Middle frontal gyrus (tissue), 1 donor: ENCODE results near the gene SLC4A3.
A peak's percentile ranks its signal among the peaks of the same experiment; 100 is the strongest.

Experiments
- DNase-seq: peaks from one replicate; pipeline ENCODE4 v3.0.0-alpha.2; 2015; ENCODE audit warnings: low spot score; ENCODE audit errors: extremely low spot score

The SLC4A3 gene

GRCh38 chr2:219632760-219633105 is 5.3 kb downstream of the SLC4A3 start:
- no peak for DNase-seq

GRCh38 chr2:219633276-219634065 is 6.0 kb downstream of the SLC4A3 start:
- DNase-seq: no peak

- no peak for DNase-seq
Observed at GRCh38 chr2:219634171-219634940, 6.9 kb downstream of the SLC4A3 start.

GRCh38 chr2:219634951-219635751 is 7.7 kb downstream of the SLC4A3 start:
- no peak for DNase-seq

GRCh38 chr2:219636144-219636915 is 8.9 kb downstream of the SLC4A3 start:
- no peak for DNase-seq

- DNase-seq: no peak
Observed at GRCh38 chr2:219636941-219637841, 9.8 kb downstream of the SLC4A3 start.

- no peak for DNase-seq
Observed at GRCh38 chr2:219637842-219638185, 10.4 kb downstream of the SLC4A3 start.

- no peak for DNase-seq
Observed at GRCh38 chr2:219638217-219638947, 11.0 kb downstream of the SLC4A3 start.

GRCh38 chr2:219638948-219639755 is 11.7 kb downstream of the SLC4A3 start:
- peak; percentile 54 for DNase-seq

GRCh38 chr2:219641390-219642068 is 14.1 kb downstream of the SLC4A3 start:
- DNase-seq: no peak

- DNase-seq: no peak
Observed at GRCh38 chr2:219642069-219642454, 14.6 kb downstream of the SLC4A3 start.

GRCh38 chr2:219642465-219643083 is 15.1 kb downstream of the SLC4A3 start:
- peak; percentile 88 for DNase-seq

GRCh38 chr2:219643084-219643473 is 15.6 kb downstream of the SLC4A3 start:
- DNase-seq: no peak

- DNase-seq: no peak
Observed at GRCh38 chr2:219643788-219644398, 16.5 kb downstream of the SLC4A3 start.

- DNase-seq: no peak
Observed at GRCh38 chr2:219644801-219645480, 17.5 kb downstream of the SLC4A3 start.

- no peak for DNase-seq
Observed at GRCh38 chr2:219645631-219646527, 18.4 kb downstream of the SLC4A3 start.
